SU-DHL-6 (cell line): Measurements from ENCODE around the gene IL2RG.

ENCODE experiments used
- H2AFZ ChIP-seq: fragments of 200-600 bp; sonication (generic); 2 replicates; pipeline ENCODE4 v1.6.1; 2014; ENCODE audit warnings: low read depth, mild to moderate bottlenecking, moderate library complexity, mixed read lengths, antibody characterized with exemption, low read length; ENCODE audit not compliant: severe bottlenecking
- H3F3A ChIP-seq: fragments of 200-600 bp; shearing (Covaris generic); 2 replicates; pipeline ENCODE4 v1.6.0; 2016; ENCODE audit warnings: antibody characterized with exemption, mild to moderate bottlenecking; ENCODE audit not compliant: insufficient read depth
- H3K27ac ChIP-seq: fragments of 200-600 bp; sonication (generic); 2 replicates; pipeline ENCODE4 v1.5.1; 2016; ENCODE audit warnings: low read depth, mild to moderate bottlenecking, low read length, moderate library complexity, mixed read lengths
- H3K27me3 ChIP-seq: fragments of 200-600 bp; sonication (generic), shearing (Covaris generic); 2 replicates; pipeline ENCODE4 v1.6.0; 2014; ENCODE audit warnings: mild to moderate bottlenecking, low read length
- H3K36me3 ChIP-seq: fragments of 200-600 bp; sonication (generic); 2 replicates; pipeline ENCODE4 v1.6.1; 2014; ENCODE audit warnings: mild to moderate bottlenecking, low read length, mixed read lengths
- H3K4me2 ChIP-seq: fragments of 300-600, 200-600 bp; shearing (Covaris generic), sonication (generic); 2 replicates; pipeline ENCODE4 v1.6.0; 2014; ENCODE audit warnings: low read length, low read depth, mild to moderate bottlenecking; ENCODE audit not compliant: poor library complexity, severe bottlenecking
- H3K4me3 ChIP-seq: fragments of 200-600 bp; sonication (generic); 2 replicates; pipeline ENCODE4 v1.5.1; 2014; ENCODE audit warnings: antibody characterized with exemption, low read length, mild to moderate bottlenecking, mixed read lengths; ENCODE audit not compliant: insufficient read depth, poor library complexity, severe bottlenecking
- H3K79me2 ChIP-seq: fragments of 200-600 bp; sonication (generic); 2 replicates; pipeline ENCODE4 v1.6.1; 2014; ENCODE audit warnings: mild to moderate bottlenecking, low read length, moderate library complexity; ENCODE audit not compliant: insufficient read depth
- H3K9ac ChIP-seq: fragments of 200-600 bp; sonication (generic); 2 replicates; pipeline ENCODE4 v1.7.0; 2014; ENCODE audit warnings: mild to moderate bottlenecking, low read length
- H3K9me2 ChIP-seq: fragments of 200-600 bp; sonication (generic); replicated peaks from 2 replicates; pipeline ENCODE4 v1.6.1; 2014; ENCODE audit warnings: low read length; ENCODE audit not compliant: insufficient read depth
- H3K9me3 ChIP-seq: fragments of 200-600 bp; sonication (generic); 2 replicates; pipeline ENCODE4 v1.6.1; 2014; ENCODE audit warnings: low read length, mixed read lengths; ENCODE audit not compliant: insufficient read depth
- H4K20me1 ChIP-seq: fragments of 200-600 bp; sonication (generic); 2 replicates; pipeline ENCODE4 v1.6.1; 2014; ENCODE audit warnings: low read depth, mild to moderate bottlenecking, antibody characterized with exemption, low read length, moderate library complexity, mixed read lengths
- EZH2phosphoT487 ChIP-seq: fragments of 200-600 bp; sonication (generic), shearing (Covaris generic); conservative IDR thresholded peaks from 2 replicates; pipeline ENCODE4 v1.6.1; 2018; ENCODE audit warnings: mild to moderate bottlenecking, antibody characterized with exemption, low read length, moderate library complexity, mixed read lengths
- TF ChIP-seq, protein P1 (sequence below): fragments of 200-600 bp; sonication (generic); IDR thresholded peaks from one replicate; pipeline ENCODE4 v1.5.1; 2017; ENCODE audit warnings: antibody characterized with exemption, mild to moderate bottlenecking, low read length, moderate library complexity; ENCODE audit not compliant: insufficient read depth, poor library complexity, severe bottlenecking

Gene IL2RG

DNA sequence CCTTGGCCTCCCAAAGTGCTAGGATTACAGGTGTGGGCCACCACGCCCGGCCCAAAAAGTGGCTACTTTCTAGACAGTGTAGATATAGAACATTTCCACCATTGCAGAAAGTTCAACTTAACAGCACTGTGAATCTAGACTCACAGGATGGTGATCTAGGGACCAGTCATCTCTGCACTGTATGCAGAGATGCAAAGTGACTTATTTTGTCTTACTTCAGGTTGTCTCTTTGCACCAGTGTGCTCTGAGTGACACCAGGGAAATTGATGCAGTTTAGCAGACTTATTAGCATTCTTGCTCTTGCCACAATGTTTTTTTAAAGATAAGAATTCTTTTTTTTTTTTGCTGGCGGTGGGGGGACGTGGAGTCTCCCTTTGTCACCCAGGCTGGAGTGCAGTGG lies 28.6 kb downstream of the IL2RG start:
- H3K4me3 ChIP-seq = no peak overlapping the region
- TF ChIP-seq EZH2phosphoT487 = no peak
- TF ChIP-seq, protein P1, sequence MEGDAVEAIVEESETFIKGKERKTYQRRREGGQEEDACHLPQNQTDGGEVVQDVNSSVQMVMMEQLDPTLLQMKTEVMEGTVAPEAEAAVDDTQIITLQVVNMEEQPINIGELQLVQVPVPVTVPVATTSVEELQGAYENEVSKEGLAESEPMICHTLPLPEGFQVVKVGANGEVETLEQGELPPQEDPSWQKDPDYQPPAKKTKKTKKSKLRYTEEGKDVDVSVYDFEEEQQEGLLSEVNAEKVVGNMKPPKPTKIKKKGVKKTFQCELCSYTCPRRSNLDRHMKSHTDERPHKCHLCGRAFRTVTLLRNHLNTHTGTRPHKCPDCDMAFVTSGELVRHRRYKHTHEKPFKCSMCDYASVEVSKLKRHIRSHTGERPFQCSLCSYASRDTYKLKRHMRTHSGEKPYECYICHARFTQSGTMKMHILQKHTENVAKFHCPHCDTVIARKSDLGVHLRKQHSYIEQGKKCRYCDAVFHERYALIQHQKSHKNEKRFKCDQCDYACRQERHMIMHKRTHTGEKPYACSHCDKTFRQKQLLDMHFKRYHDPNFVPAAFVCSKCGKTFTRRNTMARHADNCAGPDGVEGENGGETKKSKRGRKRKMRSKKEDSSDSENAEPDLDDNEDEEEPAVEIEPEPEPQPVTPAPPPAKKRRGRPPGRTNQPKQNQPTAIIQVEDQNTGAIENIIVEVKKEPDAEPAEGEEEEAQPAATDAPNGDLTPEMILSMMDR = no peak
- H3K27me3 ChIP-seq = no peaks in the 10 kb centered on the region
- no peaks in the 10 kb centered on the region for H3K79me2 ChIP-seq
- no peak overlapping the region for H3K9ac ChIP-seq
- H3K9me3 ChIP-seq = no peaks in the 10 kb centered on the region
- no peaks in the 10 kb centered on the region for H3F3A ChIP-seq
- H3K9me2 ChIP-seq = no peaks in the 10 kb centered on the region
- H3K4me2 ChIP-seq = no peak overlapping the region
- no peak overlapping the region for H2AFZ ChIP-seq
- no peak overlapping the region for H3K27ac ChIP-seq
- H4K20me1 ChIP-seq = no peaks in the 10 kb centered on the region
- H3K36me3 ChIP-seq = no peaks in the 10 kb centered on the region

DNA sequence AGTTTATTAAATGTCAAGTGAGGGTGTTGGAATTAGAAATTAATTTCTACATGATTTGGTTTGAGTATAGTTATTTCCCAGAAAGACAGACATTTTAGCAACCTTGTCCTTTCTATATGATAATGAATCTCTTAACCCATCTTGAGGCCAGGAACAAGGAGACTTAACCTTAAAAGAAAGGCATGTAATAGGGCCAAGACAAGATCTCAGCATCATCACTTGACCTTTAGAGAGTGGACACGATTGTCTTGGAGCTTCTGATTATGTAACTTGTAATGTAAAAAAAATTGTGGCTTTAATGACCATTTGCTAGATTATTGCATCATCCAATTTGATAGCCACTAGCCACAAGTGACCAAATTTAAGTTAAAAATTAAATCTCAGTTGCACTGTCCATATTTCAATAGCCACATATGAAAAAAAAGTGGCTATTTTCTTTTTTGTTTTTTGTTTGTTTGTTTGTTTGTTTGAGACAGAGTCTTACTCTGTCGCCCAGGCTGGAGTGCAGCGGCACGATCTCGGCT lies 29.2 kb downstream of the IL2RG start:
- no peak overlapping the region for H3K9ac ChIP-seq
- no peaks in the 10 kb centered on the region for H3K36me3 ChIP-seq
- H3K9me2 ChIP-seq = no peaks in the 10 kb centered on the region
- H3K27me3 ChIP-seq = no peaks in the 10 kb centered on the region
- H4K20me1 ChIP-seq = no peaks in the 10 kb centered on the region
- no peak overlapping the region for H3K4me3 ChIP-seq
- H2AFZ ChIP-seq = no peak overlapping the region
- no peak overlapping the region for H3K4me2 ChIP-seq
- no peaks in the 10 kb centered on the region for H3K9me3 ChIP-seq
- H3K79me2 ChIP-seq = no peaks in the 10 kb centered on the region
- no peaks in the 10 kb centered on the region for H3F3A ChIP-seq
- TF ChIP-seq EZH2phosphoT487 = no peak
- TF ChIP-seq, protein P1 = no peak
- no peak overlapping the region for H3K27ac ChIP-seq

DNA sequence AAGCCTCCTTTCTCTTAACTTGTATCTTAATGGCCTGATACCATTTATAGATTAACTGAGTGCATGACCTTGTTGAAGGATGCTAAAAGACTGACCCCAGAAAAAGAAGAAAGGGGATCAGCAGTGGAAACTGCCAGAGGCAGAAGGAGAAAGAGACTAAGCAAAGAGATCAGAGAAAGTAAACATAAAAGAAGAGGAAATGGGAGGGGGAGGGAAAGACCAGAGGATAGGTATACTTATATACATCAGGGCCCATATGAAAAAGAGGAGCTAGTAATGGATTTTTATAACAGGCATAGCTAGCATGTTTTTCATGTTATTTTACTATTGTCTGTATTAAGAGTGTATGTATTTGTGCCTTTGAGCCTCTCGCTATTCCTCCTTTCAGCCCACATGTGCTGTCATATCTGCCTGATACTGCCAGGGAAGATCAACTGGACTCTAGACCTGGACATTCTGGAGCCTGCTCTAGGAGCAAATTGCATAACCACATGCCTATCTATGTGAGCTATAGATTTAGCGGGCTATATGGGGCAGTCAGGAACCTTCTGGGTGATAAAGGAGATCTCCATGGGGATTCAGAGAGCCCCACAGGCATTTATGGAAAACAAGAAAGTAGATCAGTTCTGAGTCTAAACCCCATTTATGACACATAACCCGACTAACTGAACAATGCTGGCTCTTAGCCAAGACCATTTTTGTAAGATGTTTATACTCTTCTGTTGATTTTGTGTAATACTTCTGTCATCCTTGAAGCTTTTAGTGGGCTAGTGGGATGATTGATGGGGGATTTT lies 29.9 kb downstream of the IL2RG start:
- H3K27ac ChIP-seq = no peak overlapping the region
- no peaks in the 10 kb centered on the region for H3K79me2 ChIP-seq
- H3K4me3 ChIP-seq = no peak overlapping the region
- H3K27me3 ChIP-seq = no peaks in the 10 kb centered on the region
- no peak overlapping the region for H3K9ac ChIP-seq
- no peaks in the 10 kb centered on the region for H3K36me3 ChIP-seq
- no peak overlapping the region for H2AFZ ChIP-seq
- TF ChIP-seq, protein P1 = no peak
- no peak for TF ChIP-seq EZH2phosphoT487
- no peaks in the 10 kb centered on the region for H3F3A ChIP-seq
- no peaks in the 10 kb centered on the region for H3K9me3 ChIP-seq
- H4K20me1 ChIP-seq = no peaks in the 10 kb centered on the region
- H3K4me2 ChIP-seq = no peak overlapping the region
- H3K9me2 ChIP-seq = no peaks in the 10 kb centered on the region
